ENCODE measurements around the gene RGS17.

Gene RGS17

GRCh38 chr6:153086225-153086990, 44.7 kb downstream of the RGS17 start:
- TF ChIP-seq JUND (IDR thresholded peaks at IDR 0.05; ENCODE audit: low read depth), result no peak
- in situ Hi-C loops (cut with HindIII; ENCODE audit: low pct_unique_long_range_greater_than_20kb, low sequenced_read_pairs), result no loop called here
- no peak for DNase-seq (ENCODE audit: low read depth in 1 of 2, low spot score in 1 of 2)

DNA sequence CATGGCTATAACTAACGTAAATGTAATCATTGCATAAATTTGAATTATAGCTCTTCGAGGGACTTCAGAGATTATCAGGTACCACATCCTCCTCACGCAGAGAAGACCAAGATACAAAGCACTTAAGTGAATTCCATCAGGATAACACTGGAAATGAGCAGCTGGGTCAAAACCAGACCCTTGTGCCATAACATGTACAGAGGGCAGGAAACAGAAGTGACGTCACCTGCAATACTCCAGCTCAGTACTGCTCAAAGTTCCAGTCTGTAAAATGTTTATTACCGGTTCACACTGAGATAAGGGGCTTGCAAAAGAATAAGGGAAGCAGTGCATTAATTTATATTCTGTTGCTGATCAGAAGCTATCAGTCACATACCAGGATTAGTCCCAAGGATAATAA, 45.8 kb downstream of the RGS17 start:
- no peak for TF ChIP-seq JUND (IDR thresholded peaks at IDR 0.05; ENCODE audit: low read depth)
- in situ Hi-C loops (cut with HindIII; ENCODE audit: low pct_unique_long_range_greater_than_20kb, low sequenced_read_pairs), result no loop called here

DNA sequence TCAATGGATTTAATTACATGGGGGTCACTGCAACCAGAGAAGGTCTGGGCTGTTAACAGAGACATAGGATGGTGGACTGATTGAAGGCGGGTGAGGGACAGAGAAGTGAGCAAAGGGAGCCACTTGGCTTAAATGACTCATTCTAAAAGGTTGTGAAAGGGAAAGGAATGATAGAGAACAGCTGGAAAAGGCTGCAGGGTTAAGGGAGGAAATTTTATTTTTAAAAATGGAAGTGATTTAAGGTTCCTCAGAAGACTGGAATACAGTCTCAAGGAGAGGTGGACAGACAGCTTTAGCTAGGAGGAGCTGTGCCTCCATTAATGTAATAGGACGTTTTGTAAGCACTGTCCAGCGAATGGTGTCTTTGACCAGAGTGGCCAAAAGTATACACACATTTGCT, 46.7 kb downstream of the RGS17 start:
- TF ChIP-seq JUND (IDR thresholded peaks at IDR 0.05; ENCODE audit: low read depth), result no peak
- in situ Hi-C loops (cut with HindIII; ENCODE audit: low pct_unique_long_range_greater_than_20kb, low sequenced_read_pairs), result no loop called here
- no peak for DNase-seq (ENCODE audit: low read depth in 1 of 2, low spot score in 1 of 2)

More for the DNA sequence above, 45.8 kb downstream of the RGS17 start:
- DNase-seq (ENCODE audit: low read depth in 1 of 2, low spot score in 1 of 2), result no peak

GRCh38 chr6:153083869-153084268, 47.2 kb downstream of the RGS17 start:
- no peak for DNase-seq (ENCODE audit: low read depth in 1 of 2, low spot score in 1 of 2)
- TF ChIP-seq JUND (IDR thresholded peaks at IDR 0.05; ENCODE audit: low read depth), result no peak
- in situ Hi-C loops (cut with HindIII; ENCODE audit: low pct_unique_long_range_greater_than_20kb, low sequenced_read_pairs), result no loop called here

DNA sequence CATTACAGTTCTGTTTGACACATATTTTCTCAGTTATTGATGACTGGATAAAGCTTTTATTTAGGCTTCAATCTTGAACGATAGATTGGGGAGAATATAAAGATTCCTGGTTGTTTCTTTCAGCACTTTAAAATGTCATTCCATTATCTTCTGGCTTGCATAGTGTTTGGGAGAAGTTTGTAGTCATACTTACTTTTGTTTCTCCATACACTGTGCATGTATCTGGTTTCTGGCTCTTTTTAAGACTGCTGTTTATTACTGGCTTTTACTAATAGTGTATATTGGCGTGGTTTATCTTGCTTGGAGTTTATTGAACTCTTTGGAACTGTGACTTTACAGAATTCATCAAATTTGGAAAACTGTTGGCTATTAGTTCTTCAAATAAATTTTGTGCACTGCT, 49.2 kb downstream of the RGS17 start:
- in situ Hi-C loops (cut with HindIII; ENCODE audit: low pct_unique_long_range_greater_than_20kb, low sequenced_read_pairs), result no loop called here
- no peak for TF ChIP-seq JUND (IDR thresholded peaks at IDR 0.05; ENCODE audit: low read depth)
- no peak for DNase-seq (ENCODE audit: low read depth in 1 of 2, low spot score in 1 of 2)

DNA sequence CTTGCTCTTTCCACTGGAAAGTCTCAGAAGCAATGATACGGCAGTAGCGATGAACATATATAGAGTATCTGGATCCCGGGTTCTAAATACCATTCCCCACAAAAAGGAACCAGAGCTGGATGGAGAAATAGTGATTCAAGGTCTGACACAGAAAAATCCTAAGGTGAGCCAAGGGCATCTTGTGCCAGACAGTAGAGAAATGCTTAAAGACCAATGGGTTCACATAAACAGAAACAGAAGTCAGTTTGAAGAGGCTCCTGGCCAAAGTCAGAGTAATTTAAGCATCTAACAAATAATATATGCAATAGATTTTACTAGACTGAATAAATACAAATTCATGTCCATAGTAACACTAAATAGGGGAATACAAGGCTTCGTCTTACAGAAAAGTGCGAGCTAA, 54.7 kb downstream of the RGS17 start:
- DNase-seq (ENCODE audit: low read depth in 1 of 2, low spot score in 1 of 2), result no peak
- no peak for TF ChIP-seq JUND (IDR thresholded peaks at IDR 0.05; ENCODE audit: low read depth)
- in situ Hi-C loops (cut with HindIII; ENCODE audit: low pct_unique_long_range_greater_than_20kb, low sequenced_read_pairs), result no loop called here

DNA sequence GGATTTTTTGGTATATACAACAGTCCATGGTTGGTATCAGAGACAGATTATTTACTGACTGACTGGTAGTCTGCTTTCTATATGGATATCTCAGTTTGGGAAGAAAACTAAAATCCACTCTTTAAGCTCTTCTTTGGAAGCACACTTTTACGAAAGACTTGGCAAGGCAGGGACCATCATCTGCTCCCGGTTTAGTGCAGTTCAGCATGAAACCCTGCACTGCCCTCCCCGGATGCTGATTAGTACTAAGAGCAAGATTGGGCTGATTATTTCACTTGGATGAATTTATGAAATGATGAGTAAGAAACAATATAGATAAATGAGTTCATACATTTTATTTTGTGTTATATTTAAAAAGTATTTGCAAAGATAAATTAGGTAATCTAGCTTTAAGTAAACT, 56.3 kb downstream of the RGS17 start:
- TF ChIP-seq JUND (IDR thresholded peaks at IDR 0.05; ENCODE audit: low read depth), result no peak
- no peak for DNase-seq (ENCODE audit: low read depth in 1 of 2, low spot score in 1 of 2)
- in situ Hi-C loops (cut with HindIII; ENCODE audit: low pct_unique_long_range_greater_than_20kb, low sequenced_read_pairs), result no loop called here

GRCh38 chr6:153073841-153074240, 57.2 kb downstream of the RGS17 start:
- in situ Hi-C loops (cut with HindIII; ENCODE audit: low pct_unique_long_range_greater_than_20kb, low sequenced_read_pairs), result no loop called here
- TF ChIP-seq JUND (IDR thresholded peaks at IDR 0.05; ENCODE audit: low read depth), result no peak

GRCh38 chr6:153070756-153071155, 60.3 kb downstream of the RGS17 start:
- no peak for DNase-seq (ENCODE audit: low read depth in 1 of 2, low spot score in 1 of 2)
- in situ Hi-C loops (cut with HindIII; ENCODE audit: low pct_unique_long_range_greater_than_20kb, low sequenced_read_pairs), result no loop called here
- TF ChIP-seq JUND (IDR thresholded peaks at IDR 0.05; ENCODE audit: low read depth), result no peak

More at GRCh38 chr6:153073841-153074240, 57.2 kb downstream of the RGS17 start:
- DNase-seq (ENCODE audit: low read depth in 1 of 2, low spot score in 1 of 2), result no peak

DNA sequence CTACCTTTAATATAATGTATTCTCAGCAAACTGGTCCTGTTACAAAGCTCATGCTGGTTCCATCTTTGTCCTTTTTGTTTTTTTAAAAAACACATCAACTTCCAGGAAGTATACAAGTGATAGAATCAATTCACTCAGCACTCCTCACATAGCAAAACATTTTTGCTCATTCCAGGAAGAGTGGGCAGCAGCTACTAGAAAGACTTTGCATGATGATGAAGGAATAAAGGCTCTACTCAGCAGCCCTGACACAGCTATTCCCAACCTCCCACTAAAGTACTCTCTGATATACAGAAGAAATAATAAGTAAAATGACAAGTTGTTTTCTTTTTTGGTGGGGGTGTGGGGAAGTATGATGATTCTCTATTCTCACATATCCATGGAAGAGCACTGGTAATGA, 61.2 kb downstream of the RGS17 start:
- DNase-seq (ENCODE audit: low read depth in 1 of 2, low spot score in 1 of 2), result no peak
- no peak for TF ChIP-seq JUND (IDR thresholded peaks at IDR 0.05; ENCODE audit: low read depth)
- in situ Hi-C loops (cut with HindIII; ENCODE audit: low pct_unique_long_range_greater_than_20kb, low sequenced_read_pairs), result no loop called here

GRCh38 chr6:153065222-153065621, 65.9 kb downstream of the RGS17 start:
- no peak for TF ChIP-seq JUND (IDR thresholded peaks at IDR 0.05; ENCODE audit: low read depth)

DNA sequence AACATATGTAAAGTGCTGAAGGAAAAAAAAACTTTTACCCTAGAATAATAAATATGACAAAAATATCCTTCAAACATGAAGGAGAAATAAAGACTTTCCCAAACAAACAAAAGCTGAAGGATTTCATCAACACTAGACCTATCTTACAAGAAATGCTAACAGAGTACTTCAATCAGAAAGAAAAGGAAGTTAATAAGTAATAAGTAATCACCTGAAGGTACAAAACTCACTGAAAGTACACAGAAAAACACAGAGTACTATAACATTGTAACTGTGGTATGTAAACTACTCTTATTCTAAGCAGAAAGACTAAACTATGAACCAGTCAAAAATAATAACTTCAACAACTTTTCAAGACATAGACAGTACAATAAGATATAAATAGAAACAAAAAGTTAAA, 67.1 kb downstream of the RGS17 start:
- no peak for TF ChIP-seq JUND (IDR thresholded peaks at IDR 0.05; ENCODE audit: low read depth)
- no peak for DNase-seq (ENCODE audit: low read depth in 1 of 2, low spot score in 1 of 2)
- in situ Hi-C loops (cut with HindIII; ENCODE audit: low pct_unique_long_range_greater_than_20kb, low sequenced_read_pairs), result no loop called here

More at GRCh38 chr6:153065222-153065621, 65.9 kb downstream of the RGS17 start:
- no peak for DNase-seq (ENCODE audit: low read depth in 1 of 2, low spot score in 1 of 2)
- in situ Hi-C loops (cut with HindIII; ENCODE audit: low pct_unique_long_range_greater_than_20kb, low sequenced_read_pairs), result no loop called here

DNA sequence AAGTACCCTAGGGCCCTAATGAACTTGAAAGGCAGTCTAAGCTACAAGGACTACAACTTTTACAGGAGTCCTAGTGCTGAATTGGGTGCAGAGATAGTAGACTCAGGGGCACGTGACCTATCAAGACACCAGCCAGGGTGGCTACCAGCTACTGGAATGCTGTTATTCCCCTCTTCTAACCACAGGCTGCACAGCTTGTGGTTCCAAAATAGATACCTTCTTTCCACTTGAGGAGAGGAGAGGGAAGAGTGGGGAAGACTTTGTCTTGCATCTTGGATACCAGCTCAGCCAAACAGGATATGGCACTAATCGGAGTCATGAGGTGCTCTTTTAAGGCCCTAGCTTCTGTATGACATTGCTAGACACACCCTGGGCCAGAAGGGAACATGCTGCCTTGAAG, 68.6 kb downstream of the RGS17 start:
- in situ Hi-C loops (cut with HindIII; ENCODE audit: low pct_unique_long_range_greater_than_20kb, low sequenced_read_pairs), result no loop called here
- no peak for DNase-seq (ENCODE audit: low read depth in 1 of 2, low spot score in 1 of 2)
- no peak for TF ChIP-seq JUND (IDR thresholded peaks at IDR 0.05; ENCODE audit: low read depth)

DNA sequence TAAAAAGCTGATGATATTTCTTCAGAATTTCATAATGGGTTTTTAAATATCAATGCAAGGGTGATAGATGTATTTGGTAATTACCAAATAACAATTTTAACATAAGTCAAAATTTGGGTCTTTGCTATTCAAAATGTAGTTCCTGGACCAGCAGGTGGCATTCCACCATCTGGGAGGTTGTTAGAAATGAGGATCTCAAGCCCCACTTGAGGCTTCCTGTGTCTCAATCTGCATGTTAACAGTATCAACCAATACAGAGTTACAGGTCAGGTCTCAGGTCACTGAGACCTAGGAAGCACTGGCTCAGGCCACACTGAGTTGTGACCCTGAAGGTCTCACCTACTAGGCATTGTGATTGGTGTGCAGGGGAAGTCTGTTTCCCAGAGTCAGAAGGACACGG, 71.3 kb downstream of the RGS17 start:
- no peak for TF ChIP-seq JUND (IDR thresholded peaks at IDR 0.05; ENCODE audit: low read depth)
- no peak for DNase-seq (ENCODE audit: low read depth in 1 of 2, low spot score in 1 of 2)
- in situ Hi-C loops (cut with HindIII; ENCODE audit: low pct_unique_long_range_greater_than_20kb, low sequenced_read_pairs), result no loop called here

Measured in T47D (cell line).